ENCODE measurements around the gene DNMT1. TPM values are rescaled to one million over a fixed set of nuclear protein-coding genes. Genes with fewer than 3 reads are reported as not detected.
A peak's percentile ranks its signal among the peaks of the same experiment; 100 is the strongest.

DNMT1 gene
- total RNA-seq, 3 donors from 2014 or later, result 41.1 to 55.6 (median 55.6) TPM

DNA sequence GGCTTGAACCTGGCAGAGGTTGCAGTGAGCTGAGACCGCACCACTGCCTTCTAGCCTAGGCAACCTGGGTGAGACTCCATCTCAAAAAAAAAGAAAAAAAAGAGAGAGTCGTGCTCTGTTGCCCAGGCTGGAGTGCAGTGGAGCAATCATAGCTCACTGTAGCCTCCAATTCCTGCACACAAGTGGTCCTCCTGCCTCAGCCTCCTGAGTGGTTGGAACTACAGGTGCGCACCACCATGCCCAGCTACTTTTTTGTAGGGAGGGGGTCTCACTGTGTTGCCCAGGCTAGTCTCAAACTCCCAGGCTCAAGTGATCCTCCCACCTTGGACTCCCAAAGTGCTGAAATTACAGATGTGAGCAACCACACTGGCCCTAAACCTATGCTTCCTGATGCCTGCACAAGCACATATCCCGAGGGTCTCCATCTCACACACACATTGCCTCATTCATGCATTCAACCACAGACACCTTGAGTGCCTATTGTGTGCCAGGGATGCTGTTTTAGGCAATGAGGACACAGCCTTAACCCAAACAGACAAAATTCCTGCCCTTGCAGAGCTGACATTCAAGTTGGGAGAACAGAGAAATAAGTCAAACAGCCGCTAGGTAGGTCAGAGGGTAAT is 94.5 kb downstream of the DNMT1 start:
- Histone ChIP-seq H3K36me3 (ENCODE audit: low read depth) (no peaks in the 10 kb centered on the region), H3K9me3 (no peaks in the 10 kb centered on the region), H3K4me3 (no peak overlapping the region), H3K4me1 (ENCODE audit: low read depth) (peaks cover 3% of the 10 kb centered on the region)
- ATAC-seq (no peak), DNase-seq (no peak)
- TF ChIP-seq CTCF (IDR thresholded peaks at IDR 0.05), result no peak
- intact Hi-C loops (cut with DNase I, micrococcal nuclease), result no loop called here

- no peaks in the 10 kb centered on the region for H3K9me3 ChIP-seq
- no peaks in the 10 kb centered on the region for H3K36me3 ChIP-seq (ENCODE audit: low read depth)
- TF ChIP-seq CTCF (IDR thresholded peaks at IDR 0.05), result no peak
- no peak for ATAC-seq
- peak in 1 of 3 donors; percentile 43 for DNase-seq
- no peak overlapping the region for H3K4me3 ChIP-seq
- peaks cover 3% of the 10 kb centered on the region for H3K4me1 ChIP-seq (ENCODE audit: low read depth)
- intact Hi-C loops (cut with DNase I, micrococcal nuclease), result no loop called here
Observed at GRCh38 chr19:10096615-10096963, 98.2 kb downstream of the DNMT1 start.

GRCh38 chr19:10095948-10096614 is 98.7 kb downstream of the DNMT1 start:
- no peak for TF ChIP-seq CTCF (IDR thresholded peaks at IDR 0.05)
- H3K36me3 ChIP-seq (ENCODE audit: low read depth), result no peaks in the 10 kb centered on the region
- ATAC-seq (peak; percentile 96), DNase-seq (peak; percentile 88 to 96 (median 94))
- H3K9me3 ChIP-seq, result no peaks in the 10 kb centered on the region
- intact Hi-C loops (cut with DNase I, micrococcal nuclease), result no loop called here
- H3K4me1 ChIP-seq (ENCODE audit: low read depth), result peaks cover 3% of the 10 kb centered on the region
- no peak overlapping the region for H3K4me3 ChIP-seq

GRCh38 chr19:10095622-10095947 is 99.2 kb downstream of the DNMT1 start:
- H3K4me3 ChIP-seq, result no peak overlapping the region
- no peak for ATAC-seq
- no peak for DNase-seq
- H3K9me3 ChIP-seq, result no peaks in the 10 kb centered on the region
- TF ChIP-seq CTCF (IDR thresholded peaks at IDR 0.05), result no peak
- H3K36me3 ChIP-seq (ENCODE audit: low read depth), result no peaks in the 10 kb centered on the region
- H3K4me1 ChIP-seq (ENCODE audit: low read depth), result peaks cover 3% of the 10 kb centered on the region
- intact Hi-C loops (cut with DNase I, micrococcal nuclease), result no loop called here

DNA sequence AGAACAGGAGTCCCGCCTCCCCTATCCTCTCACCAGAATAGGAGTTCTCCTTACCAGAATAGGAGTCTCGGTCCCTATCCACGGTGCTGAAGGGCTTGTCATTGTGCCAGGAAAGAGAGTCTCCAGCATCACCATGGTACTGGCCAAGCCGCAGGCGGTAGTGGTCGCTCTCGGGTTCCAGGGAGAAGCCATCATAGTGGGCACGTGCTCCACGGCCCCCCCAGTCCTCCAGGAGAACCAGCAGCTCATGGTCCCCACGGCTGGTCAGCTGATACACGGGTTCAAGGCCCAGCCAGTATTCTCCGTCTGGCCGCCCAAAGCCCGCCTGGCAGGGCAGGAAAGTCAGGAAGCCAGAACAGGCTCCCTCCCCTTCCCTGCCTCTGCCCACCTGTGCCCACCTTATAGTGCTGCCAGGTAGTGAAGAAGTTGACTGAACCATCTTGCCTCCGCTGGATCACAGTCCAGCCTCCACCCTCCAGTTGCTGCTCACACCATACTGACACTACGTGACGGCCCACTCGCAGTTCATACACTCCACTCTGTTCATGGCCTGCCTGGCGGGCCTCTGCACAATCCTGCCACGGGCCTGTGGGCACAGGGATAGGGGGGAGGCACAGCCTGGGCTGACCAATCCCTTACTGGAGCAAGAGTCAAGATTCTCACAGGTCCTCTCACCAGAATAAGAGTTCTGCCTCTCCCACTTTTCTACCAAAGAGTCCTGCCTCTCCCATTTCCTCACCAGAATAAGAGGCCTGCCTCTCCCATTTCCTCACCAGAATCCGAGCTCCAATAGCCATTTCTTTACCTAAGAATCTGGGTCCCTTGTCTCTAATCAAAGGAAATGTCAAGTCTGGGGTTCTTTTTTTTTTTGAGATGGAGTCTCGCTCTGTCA is 101.2 kb downstream of the DNMT1 start:
- Histone ChIP-seq H3K4me1 (ENCODE audit: low read depth) (peaks cover 3% of the 10 kb centered on the region), H3K4me3 (no peak overlapping the region), H3K36me3 (ENCODE audit: low read depth) (no peaks in the 10 kb centered on the region), H3K9me3 (no peaks in the 10 kb centered on the region)
- intact Hi-C loops (cut with DNase I, micrococcal nuclease), result no loop called here
- DNase-seq (no peak), ATAC-seq (no peak)
- TF ChIP-seq CTCF (IDR thresholded peaks at IDR 0.05), result no peak
